Ishikawa (cell line): ENCODE results near the gene CDHR3.

Source experiments
- CEBPB ChIP-seq: IDR thresholded peaks from 2 replicates; pipeline ENCODE4 v1.6.1; 2012
- CREB1 ChIP-seq: IDR thresholded peaks from 2 replicates; pipeline ENCODE4 v1.6.1; 2012; ENCODE audit warnings: low read depth
- EGR1 ChIP-seq: IDR thresholded peaks from 2 replicates; pipeline ENCODE4 v1.6.1; 2012
- EP300 ChIP-seq: IDR thresholded peaks from 2 replicates; pipeline ENCODE4 v1.6.1; 2012; ENCODE audit warnings: borderline replicate concordance
- FOXM1 ChIP-seq: IDR thresholded peaks from 2 replicates; pipeline ENCODE4 v1.6.1; 2012; ENCODE audit warnings: low read depth, borderline replicate concordance
- NFIC ChIP-seq: IDR thresholded peaks from 2 replicates; pipeline ENCODE4 v1.6.1; 2012
- RAD21 ChIP-seq: IDR thresholded peaks from 2 replicates; pipeline ENCODE4 v1.6.1; 2012; ENCODE audit warnings: low read depth
- TAF1 ChIP-seq: IDR thresholded peaks from 2 replicates; pipeline ENCODE4 v1.6.1; 2012; ENCODE audit warnings: low read depth, mild to moderate bottlenecking
- TCF12 ChIP-seq: IDR thresholded peaks from 2 replicates; pipeline ENCODE4 v1.6.1; 2012; ENCODE audit warnings: low read depth
- TEAD4 ChIP-seq: IDR thresholded peaks from 2 replicates; pipeline ENCODE4 v1.6.1; 2012
- YY1 ChIP-seq: IDR thresholded peaks from 2 replicates; pipeline ENCODE4 v1.6.1; 2012; ENCODE audit warnings: low read depth
- ZBTB7A ChIP-seq: IDR thresholded peaks from 2 replicates; pipeline ENCODE4 v1.6.1; 2012; ENCODE audit warnings: low read depth
- TF ChIP-seq, protein P1 (sequence below): IDR thresholded peaks from 2 replicates; pipeline ENCODE4 v1.6.1; 2012
- TF ChIP-seq, protein P2 (sequence below): IDR thresholded peaks from 2 replicates; pipeline ENCODE4 v1.6.1; 2012
- TF ChIP-seq, protein P3 (sequence below): IDR thresholded peaks from 2 replicates; pipeline ENCODE4 v1.6.1; 2012; ENCODE audit warnings: low read depth, mild to moderate bottlenecking

CDHR3 gene

GRCh38 chr7:106018566-106019469 is 55.8 kb downstream of the CDHR3 start:
- no peak for TF ChIP-seq TEAD4
- TF ChIP-seq, protein P1, sequence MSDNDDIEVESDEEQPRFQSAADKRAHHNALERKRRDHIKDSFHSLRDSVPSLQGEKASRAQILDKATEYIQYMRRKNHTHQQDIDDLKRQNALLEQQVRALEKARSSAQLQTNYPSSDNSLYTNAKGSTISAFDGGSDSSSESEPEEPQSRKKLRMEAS: no peak
- TF ChIP-seq RAD21: no peak
- TF ChIP-seq TCF12: no peak
- TF ChIP-seq YY1: no peak
- no peak for TF ChIP-seq EGR1
- no peak for TF ChIP-seq CREB1
- no peak for TF ChIP-seq EP300
- TF ChIP-seq CEBPB: no peak
- TF ChIP-seq ZBTB7A: no peak
- TF ChIP-seq FOXM1: no peak

- TF ChIP-seq FOXM1: no peak
- TF ChIP-seq CREB1: no peak
- no peak for TF ChIP-seq TCF12
- no peak for TF ChIP-seq NFIC
- TF ChIP-seq, protein P2, sequence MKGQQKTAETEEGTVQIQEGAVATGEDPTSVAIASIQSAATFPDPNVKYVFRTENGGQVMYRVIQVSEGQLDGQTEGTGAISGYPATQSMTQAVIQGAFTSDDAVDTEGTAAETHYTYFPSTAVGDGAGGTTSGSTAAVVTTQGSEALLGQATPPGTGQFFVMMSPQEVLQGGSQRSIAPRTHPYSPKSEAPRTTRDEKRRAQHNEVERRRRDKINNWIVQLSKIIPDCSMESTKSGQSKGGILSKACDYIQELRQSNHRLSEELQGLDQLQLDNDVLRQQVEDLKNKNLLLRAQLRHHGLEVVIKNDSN: no peak
These were observed 56.4 kb downstream of the CDHR3 start for GRCh38 chr7:106019470-106019820.

DNA sequence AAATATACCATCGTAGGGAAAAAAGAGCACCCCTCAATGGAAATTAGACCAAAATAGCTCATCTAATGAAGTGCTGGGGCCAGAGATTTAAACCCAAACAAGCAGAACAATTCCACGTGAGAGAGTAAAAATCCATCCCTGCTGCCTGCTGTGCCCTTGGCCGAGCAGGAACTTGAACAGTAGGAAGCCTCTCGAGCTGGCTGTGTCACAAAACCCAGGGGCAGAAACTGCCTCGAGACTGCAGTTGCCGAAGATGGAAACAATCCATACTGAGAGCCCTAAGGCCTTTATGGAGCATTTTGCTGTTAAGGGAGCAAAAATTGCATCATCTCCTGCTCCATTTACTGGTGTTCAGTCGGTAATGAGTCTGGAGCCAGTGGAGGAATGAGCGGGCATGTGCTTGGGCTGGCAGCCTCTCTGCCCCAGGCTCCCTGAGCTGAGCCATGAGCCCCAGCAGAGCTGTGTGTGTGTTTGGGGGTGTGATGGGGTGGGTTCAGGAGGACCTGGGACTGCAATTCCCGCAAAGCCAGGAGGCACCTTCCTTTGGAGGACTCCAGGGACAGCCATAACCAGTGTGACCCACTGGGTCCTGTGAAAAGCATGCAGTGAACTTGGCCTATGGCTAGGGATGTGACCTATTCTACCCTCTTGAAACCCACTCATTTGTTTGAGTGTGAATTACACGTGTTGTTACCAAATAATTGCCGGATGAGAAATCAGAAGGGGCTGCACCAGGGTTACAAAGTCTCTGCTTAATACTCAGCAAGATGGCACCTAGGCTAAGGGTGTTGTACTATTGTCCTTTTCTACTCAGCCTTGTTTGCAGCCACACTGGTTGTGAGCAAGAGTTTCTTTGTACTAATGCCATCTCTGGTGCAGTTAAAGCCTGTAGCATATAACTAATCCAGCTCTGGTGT is 58.3 kb downstream of the CDHR3 start:
- TF ChIP-seq ZBTB7A: no peak
- TF ChIP-seq, protein P2: no peak
- peak; percentile 34; the same call in 1 of the 2 replicates for TF ChIP-seq EP300
- TF ChIP-seq CEBPB: peak; percentile 49

DNA sequence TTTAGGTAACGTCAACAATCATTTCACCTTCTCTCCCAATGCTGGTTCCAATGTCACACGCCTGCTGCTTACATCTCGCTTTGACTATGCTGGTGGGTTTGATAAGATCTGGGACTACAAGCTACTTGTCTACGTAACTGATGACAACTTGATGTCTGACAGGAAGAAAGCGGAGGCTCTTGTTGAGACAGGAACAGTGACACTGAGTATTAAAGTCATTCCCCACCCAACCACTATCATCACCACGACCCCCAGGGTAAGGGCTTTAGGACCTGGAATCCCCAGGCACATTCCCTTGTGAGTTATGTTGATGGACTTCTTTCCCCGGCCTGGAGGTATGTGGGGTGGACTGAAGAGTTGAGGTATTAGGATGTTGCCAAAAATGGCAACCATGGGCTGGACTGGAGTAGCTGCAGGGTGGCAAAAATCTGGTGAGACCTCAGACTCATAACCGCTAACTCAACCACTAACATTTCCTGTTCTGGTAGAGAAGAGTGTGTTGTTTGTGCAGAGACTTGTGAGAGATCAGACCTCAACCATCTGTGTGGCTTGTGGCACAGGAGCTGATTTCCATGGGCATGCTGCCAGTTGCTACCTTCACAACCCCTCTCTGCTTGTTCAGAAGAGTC is 59.2 kb downstream of the CDHR3 start:
- TF ChIP-seq NFIC: no peak
- no peak for TF ChIP-seq TAF1

DNA sequence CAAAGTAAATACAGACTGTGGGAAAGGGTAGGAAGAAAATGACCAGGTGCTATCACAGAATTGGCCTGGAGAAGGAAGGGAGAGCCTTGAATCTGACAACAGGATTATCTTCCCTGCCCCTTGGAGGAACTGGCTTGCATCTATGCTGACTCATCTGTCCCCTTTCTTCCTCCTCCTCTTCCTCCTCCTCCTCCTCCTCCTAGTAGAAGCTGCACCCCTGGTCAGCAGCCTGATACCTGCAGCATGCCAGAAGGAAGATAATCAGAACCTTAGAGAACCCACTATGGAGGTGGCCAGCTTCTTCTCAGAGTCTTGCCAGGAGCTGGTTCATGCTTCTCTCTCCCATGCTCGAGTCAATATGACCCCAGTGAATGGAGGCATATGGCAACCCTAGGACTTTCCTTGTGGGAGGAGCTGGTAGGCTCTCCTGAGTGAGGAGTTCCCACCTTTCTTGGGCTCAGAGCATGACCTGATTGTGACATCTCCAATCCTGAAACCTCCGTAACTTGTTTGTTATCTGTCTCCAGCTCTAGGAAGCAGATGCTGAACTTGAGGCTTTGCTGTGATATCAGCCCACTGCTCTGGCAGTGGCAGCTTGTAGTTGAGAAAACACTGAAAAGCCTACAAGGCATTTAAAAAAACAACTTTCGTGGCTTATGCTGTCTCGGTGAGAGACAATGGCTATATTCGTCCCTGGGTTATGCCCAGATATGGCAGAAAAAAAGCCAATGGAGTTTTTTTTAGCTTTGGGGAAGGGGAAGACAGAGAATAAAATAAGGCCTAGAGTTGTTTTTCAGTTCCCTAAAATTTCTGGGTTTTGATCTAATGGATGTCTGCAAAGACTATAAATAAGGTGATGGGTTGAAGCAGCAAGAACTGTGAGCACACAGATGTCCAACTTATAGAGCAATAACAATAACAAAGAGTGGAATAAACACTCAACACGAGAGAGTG is 60.6 kb downstream of the CDHR3 start:
- TF ChIP-seq NFIC (no peak), TAF1 (no peak), EP300 (no peak), ZBTB7A (no peak), CREB1 (no peak), TCF12 (no peak), YY1 (no peak), FOXM1 (no peak), EGR1 (no peak), RAD21 (no peak), TEAD4 (no peak), CEBPB (no peak)
- TF ChIP-seq, protein P2: no peak
- TF ChIP-seq, protein P1: no peak
- TF ChIP-seq, protein P3, sequence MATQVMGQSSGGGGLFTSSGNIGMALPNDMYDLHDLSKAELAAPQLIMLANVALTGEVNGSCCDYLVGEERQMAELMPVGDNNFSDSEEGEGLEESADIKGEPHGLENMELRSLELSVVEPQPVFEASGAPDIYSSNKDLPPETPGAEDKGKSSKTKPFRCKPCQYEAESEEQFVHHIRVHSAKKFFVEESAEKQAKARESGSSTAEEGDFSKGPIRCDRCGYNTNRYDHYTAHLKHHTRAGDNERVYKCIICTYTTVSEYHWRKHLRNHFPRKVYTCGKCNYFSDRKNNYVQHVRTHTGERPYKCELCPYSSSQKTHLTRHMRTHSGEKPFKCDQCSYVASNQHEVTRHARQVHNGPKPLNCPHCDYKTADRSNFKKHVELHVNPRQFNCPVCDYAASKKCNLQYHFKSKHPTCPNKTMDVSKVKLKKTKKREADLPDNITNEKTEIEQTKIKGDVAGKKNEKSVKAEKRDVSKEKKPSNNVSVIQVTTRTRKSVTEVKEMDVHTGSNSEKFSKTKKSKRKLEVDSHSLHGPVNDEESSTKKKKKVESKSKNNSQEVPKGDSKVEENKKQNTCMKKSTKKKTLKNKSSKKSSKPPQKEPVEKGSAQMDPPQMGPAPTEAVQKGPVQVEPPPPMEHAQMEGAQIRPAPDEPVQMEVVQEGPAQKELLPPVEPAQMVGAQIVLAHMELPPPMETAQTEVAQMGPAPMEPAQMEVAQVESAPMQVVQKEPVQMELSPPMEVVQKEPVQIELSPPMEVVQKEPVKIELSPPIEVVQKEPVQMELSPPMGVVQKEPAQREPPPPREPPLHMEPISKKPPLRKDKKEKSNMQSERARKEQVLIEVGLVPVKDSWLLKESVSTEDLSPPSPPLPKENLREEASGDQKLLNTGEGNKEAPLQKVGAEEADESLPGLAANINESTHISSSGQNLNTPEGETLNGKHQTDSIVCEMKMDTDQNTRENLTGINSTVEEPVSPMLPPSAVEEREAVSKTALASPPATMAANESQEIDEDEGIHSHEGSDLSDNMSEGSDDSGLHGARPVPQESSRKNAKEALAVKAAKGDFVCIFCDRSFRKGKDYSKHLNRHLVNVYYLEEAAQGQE: no peak
